Breast epithelium (tissue), 3 donors: Measurements from ENCODE around the gene SERPINI1.

Experiments
- CTCF ChIP-seq, 3 donors: fragments of 450-650 bp; IDR thresholded peaks; one replicate each; pipeline ENCODE4 v1.5.1; 2016 to 2017; ENCODE audit warnings: antibody characterized with exemption in 3 of 3, mild to moderate bottlenecking in 3 of 3, moderate library complexity in 3 of 3
- POLR2A ChIP-seq: fragments of 450-650 bp; IDR thresholded peaks from one replicate; pipeline ENCODE4 v1.6.1; 2016; ENCODE audit warnings: antibody characterized with exemption, mild to moderate bottlenecking, moderate library complexity
- POLR2AphosphoS5 ChIP-seq, 3 donors: sonication (generic); formaldehyde crosslinking; IDR thresholded peaks; one replicate each; pipeline ENCODE4 v1.6.1; 2017; ENCODE audit warnings: antibody characterized with exemption in 3 of 3

- no peak for TF ChIP-seq CTCF (IDR thresholded peaks at IDR 0.05)
- TF ChIP-seq POLR2AphosphoS5 (IDR thresholded peaks at IDR 0.05) = no peak
- no peak for TF ChIP-seq POLR2A
Measured at GRCh38 chr3:167728632-167729323, 6.7 kb upstream of the SERPINI1 start.
